ENCODE results near the gene PDZD2. TPM values are rescaled to one million over a fixed set of nuclear protein-coding genes. Genes with fewer than 3 reads are reported as not detected.

Gene PDZD2
- polyA plus RNA-seq, 1 donor from 2014 or later: 3.1 TPM

DNA sequence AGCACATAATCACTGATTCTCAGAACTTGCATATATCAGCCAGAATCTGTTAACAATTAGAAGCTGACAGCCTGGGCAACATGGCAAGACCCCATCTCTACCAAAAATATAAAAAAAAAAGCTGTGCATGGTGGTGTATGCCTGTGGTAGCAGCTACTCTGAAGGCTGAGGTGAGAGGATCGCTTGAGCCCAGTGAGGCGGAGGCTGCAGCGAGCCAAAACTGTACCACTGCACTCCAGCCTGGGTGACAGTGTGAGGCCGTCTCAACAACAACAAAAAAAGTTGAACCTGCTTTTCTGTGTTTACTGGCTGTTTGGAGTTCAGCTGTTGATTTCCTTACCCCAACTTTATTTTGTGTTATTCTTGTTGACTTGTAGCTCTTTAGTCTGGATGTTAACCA, 468.4 kb downstream of the PDZD2 start:
- Histone ChIP-seq H3K27ac (ENCODE audit: low read length) (no peak overlapping the region), H3K9me3 (ENCODE audit: low read length) (no peaks in the 10 kb centered on the region), H3K9me2 (ENCODE audit: insufficient read depth, low read length) (no peaks in the 10 kb centered on the region), H3K27me3 (ENCODE audit: insufficient read depth, low read depth, low read length) (no peaks in the 10 kb centered on the region), H3K9ac (ENCODE audit: low read length) (no peak overlapping the region), H3F3A (ENCODE audit: insufficient read depth, low read length, poor library complexity, severe bottlenecking) (no peaks in the 10 kb centered on the region), H3K4me2 (ENCODE audit: low read length) (no peak overlapping the region), H4K20me1 (ENCODE audit: insufficient read depth) (no peaks in the 10 kb centered on the region), H3K4me3 (ENCODE audit: low read length) (no peak overlapping the region), H3K36me3 (ENCODE audit: insufficient read depth, low read length) (peaks cover 20% of the 10 kb centered on the region), H2AFZ (ENCODE audit: low read depth, low read length) (no peak overlapping the region), H3K79me2 (replicated peaks; ENCODE audit: insufficient read depth, low read length) (no peaks in the 10 kb centered on the region)
- TF ChIP-seq, protein P1, sequence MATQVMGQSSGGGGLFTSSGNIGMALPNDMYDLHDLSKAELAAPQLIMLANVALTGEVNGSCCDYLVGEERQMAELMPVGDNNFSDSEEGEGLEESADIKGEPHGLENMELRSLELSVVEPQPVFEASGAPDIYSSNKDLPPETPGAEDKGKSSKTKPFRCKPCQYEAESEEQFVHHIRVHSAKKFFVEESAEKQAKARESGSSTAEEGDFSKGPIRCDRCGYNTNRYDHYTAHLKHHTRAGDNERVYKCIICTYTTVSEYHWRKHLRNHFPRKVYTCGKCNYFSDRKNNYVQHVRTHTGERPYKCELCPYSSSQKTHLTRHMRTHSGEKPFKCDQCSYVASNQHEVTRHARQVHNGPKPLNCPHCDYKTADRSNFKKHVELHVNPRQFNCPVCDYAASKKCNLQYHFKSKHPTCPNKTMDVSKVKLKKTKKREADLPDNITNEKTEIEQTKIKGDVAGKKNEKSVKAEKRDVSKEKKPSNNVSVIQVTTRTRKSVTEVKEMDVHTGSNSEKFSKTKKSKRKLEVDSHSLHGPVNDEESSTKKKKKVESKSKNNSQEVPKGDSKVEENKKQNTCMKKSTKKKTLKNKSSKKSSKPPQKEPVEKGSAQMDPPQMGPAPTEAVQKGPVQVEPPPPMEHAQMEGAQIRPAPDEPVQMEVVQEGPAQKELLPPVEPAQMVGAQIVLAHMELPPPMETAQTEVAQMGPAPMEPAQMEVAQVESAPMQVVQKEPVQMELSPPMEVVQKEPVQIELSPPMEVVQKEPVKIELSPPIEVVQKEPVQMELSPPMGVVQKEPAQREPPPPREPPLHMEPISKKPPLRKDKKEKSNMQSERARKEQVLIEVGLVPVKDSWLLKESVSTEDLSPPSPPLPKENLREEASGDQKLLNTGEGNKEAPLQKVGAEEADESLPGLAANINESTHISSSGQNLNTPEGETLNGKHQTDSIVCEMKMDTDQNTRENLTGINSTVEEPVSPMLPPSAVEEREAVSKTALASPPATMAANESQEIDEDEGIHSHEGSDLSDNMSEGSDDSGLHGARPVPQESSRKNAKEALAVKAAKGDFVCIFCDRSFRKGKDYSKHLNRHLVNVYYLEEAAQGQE (IDR thresholded peaks at IDR 0.05; ENCODE audit: borderline replicate concordance): no peak
- no peak for TF ChIP-seq SMC3 (conservative IDR thresholded peaks at IDR 0.05; ENCODE audit: poor library complexity)
- TF ChIP-seq, protein P2, sequence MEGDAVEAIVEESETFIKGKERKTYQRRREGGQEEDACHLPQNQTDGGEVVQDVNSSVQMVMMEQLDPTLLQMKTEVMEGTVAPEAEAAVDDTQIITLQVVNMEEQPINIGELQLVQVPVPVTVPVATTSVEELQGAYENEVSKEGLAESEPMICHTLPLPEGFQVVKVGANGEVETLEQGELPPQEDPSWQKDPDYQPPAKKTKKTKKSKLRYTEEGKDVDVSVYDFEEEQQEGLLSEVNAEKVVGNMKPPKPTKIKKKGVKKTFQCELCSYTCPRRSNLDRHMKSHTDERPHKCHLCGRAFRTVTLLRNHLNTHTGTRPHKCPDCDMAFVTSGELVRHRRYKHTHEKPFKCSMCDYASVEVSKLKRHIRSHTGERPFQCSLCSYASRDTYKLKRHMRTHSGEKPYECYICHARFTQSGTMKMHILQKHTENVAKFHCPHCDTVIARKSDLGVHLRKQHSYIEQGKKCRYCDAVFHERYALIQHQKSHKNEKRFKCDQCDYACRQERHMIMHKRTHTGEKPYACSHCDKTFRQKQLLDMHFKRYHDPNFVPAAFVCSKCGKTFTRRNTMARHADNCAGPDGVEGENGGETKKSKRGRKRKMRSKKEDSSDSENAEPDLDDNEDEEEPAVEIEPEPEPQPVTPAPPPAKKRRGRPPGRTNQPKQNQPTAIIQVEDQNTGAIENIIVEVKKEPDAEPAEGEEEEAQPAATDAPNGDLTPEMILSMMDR (IDR thresholded peaks at IDR 0.05; ENCODE audit: poor library complexity, severe bottlenecking): no peak
- no peak for TF ChIP-seq EP300 (conservative IDR thresholded peaks at IDR 0.05; ENCODE audit: poor library complexity, severe bottlenecking)
- TF ChIP-seq MXI1 (conservative IDR thresholded peaks at IDR 0.05; ENCODE audit: poor library complexity, severe bottlenecking): no peak
- no peak for TF ChIP-seq EZH2 (IDR thresholded peaks at IDR 0.05; ENCODE audit: borderline replicate concordance, insufficient read depth, low read length, poor library complexity, severe bottlenecking)
- TF ChIP-seq RAD21 (conservative IDR thresholded peaks at IDR 0.05): no peak
- no peak for TF ChIP-seq POLR2AphosphoS5 (IDR thresholded peaks at IDR 0.05)
- no peak for TF ChIP-seq TAF1 (IDR thresholded peaks at IDR 0.05; ENCODE audit: low read depth)

DNA sequence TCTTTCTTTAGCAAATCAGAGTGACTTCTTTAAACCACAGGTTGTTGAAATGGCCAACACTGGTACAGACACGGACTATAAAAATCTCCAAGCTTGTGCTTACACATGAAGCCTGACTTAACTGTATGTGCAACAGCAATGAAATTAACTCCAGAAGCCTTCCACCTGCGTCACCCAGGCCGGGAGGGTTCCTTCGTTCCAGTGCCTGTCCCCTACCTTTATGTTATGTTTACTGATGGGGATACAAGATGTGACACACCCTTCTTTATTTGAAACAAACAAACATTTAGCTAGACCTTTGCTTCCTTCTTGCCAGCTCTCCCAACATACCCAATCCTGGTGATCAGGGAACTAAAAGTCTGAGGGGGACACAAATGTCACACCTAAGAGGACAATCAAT, 469.2 kb downstream of the PDZD2 start:
- H3K27me3 ChIP-seq (ENCODE audit: insufficient read depth, low read depth, low read length): no peaks in the 10 kb centered on the region
- H3K36me3 ChIP-seq (ENCODE audit: insufficient read depth, low read length): peaks cover 15% of the 10 kb centered on the region
- no peaks in the 10 kb centered on the region for H3F3A ChIP-seq (ENCODE audit: insufficient read depth, low read length, poor library complexity, severe bottlenecking)
- no peak overlapping the region for H3K4me2 ChIP-seq (ENCODE audit: low read length)
- H3K9me2 ChIP-seq (ENCODE audit: insufficient read depth, low read length): no peaks in the 10 kb centered on the region
- no peaks in the 10 kb centered on the region for H3K9me3 ChIP-seq (ENCODE audit: low read length)
- no peaks in the 10 kb centered on the region for H3K79me2 ChIP-seq (replicated peaks; ENCODE audit: insufficient read depth, low read length)
- H3K27ac ChIP-seq (ENCODE audit: low read length): no peak overlapping the region
- H3K4me3 ChIP-seq (ENCODE audit: low read length): no peak overlapping the region
- no peaks in the 10 kb centered on the region for H4K20me1 ChIP-seq (ENCODE audit: insufficient read depth)
- no peak overlapping the region for H3K9ac ChIP-seq (ENCODE audit: low read length)
- H2AFZ ChIP-seq (ENCODE audit: low read depth, low read length): no peak overlapping the region
- TF ChIP-seq EZH2 (IDR thresholded peaks at IDR 0.05; ENCODE audit: borderline replicate concordance, insufficient read depth, low read length, poor library complexity, severe bottlenecking) (no peak), MXI1 (conservative IDR thresholded peaks at IDR 0.05; ENCODE audit: poor library complexity, severe bottlenecking) (no peak), SMC3 (conservative IDR thresholded peaks at IDR 0.05; ENCODE audit: poor library complexity) (no peak), EP300 (conservative IDR thresholded peaks at IDR 0.05; ENCODE audit: poor library complexity, severe bottlenecking) (no peak), POLR2AphosphoS5 (IDR thresholded peaks at IDR 0.05) (no peak), TAF1 (IDR thresholded peaks at IDR 0.05; ENCODE audit: low read depth) (no peak)
- TF ChIP-seq, protein P2 (IDR thresholded peaks at IDR 0.05; ENCODE audit: poor library complexity, severe bottlenecking): no peak
- TF ChIP-seq, protein P1 (IDR thresholded peaks at IDR 0.05; ENCODE audit: borderline replicate concordance): no peak
